ENCODE measurements around the gene PAX5. TPM values are rescaled to one million over a fixed set of nuclear protein-coding genes. Genes with fewer than 3 reads are reported as not detected.
A peak's percentile ranks its signal among the peaks of the same experiment; 100 is the strongest.

Gene PAX5
- total RNA-seq, 2 experiments from 2014 or later = 0.21 to 0.27 TPM

DNA sequence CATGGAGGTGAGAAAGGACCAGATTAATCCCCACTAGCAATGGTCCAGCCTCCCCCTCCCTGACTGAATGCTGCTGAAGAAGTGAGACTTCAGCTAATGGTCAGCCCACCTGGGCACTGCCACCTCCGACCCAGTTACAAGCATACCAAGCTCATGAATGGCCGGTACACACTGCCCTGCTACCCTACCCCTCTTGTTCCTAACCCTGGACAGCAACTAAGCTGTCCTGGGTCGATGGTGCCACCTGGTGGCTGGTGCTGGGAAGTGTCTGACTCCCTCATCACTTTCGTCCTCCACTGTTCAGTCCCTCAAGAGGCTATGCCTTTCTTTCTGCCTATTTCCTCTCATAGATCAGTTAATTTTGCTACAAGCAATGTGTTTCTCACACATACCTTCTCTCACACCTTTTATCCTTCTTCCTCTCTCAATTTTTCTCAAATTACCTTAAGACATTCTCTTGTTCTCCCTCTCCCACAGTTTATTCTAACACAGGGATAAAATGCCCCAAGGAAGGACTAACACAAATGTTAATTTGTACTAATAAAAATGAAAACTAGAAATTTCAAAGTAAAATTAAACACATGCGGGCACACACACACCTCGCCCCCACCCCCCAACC, 42.4 kb downstream of the PAX5 start:
- Mint-ChIP-seq H3K4me1 (ENCODE audit: low read depth) (peaks cover 16% of the 10 kb centered on the region), H3K4me3 (no peak overlapping the region), H3K27me3 (ENCODE audit: low read depth) (peaks cover 54% of the 10 kb centered on the region), H3K36me3 (ENCODE audit: low read depth) (peaks cover 9% of the 10 kb centered on the region), H3K27ac (no peak overlapping the region), H3K9me3 (peaks cover 16% of the 10 kb centered on the region)
- CTCF ChIA-PET = interaction anchor here (0.6 to 7.2 kb wide), 6 partner anchors 107 to 420 kb away, joined by 3 to 112 read pairs (median 4); no protein-coding TSS in a partner anchor
- DNase-seq = peak; percentile 78
- intact Hi-C loops (cut with micrococcal nuclease) = loop anchor here (1.0 kb wide), 1 partner anchor 118 kb away; no protein-coding TSS in a partner anchor

DNA sequence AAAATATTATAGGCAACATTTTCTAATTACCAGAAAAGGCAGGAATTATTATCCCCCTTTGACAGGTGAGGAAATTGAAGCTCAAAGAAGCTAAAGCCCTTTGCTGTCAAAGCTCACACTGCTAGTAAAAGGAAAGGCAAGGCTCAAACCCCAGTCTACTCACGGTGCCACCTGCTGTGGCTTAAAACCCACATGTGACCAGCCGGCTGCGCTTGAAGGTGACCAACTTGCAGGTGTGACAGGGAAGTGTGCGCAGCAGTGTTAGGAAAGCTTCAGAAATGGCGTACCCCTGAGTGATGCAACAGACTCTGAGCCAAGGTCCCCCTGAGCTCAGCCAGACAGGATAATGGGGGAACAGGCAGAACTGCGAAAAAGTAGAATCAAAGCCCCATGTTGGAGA, 45.2 kb downstream of the PAX5 start:
- H3K27me3 Mint-ChIP-seq (ENCODE audit: low read depth) = peaks cover 65% of the 10 kb centered on the region
- no peak for DNase-seq
- CTCF ChIA-PET = interaction anchor here (1.1 to 7.2 kb wide), 3 partner anchors 9 to 116 kb away, joined by 3 to 112 read pairs (median 3); no protein-coding TSS in a partner anchor
- no peak overlapping the region for H3K4me3 Mint-ChIP-seq
- H3K36me3 Mint-ChIP-seq (ENCODE audit: low read depth) = peaks cover 9% of the 10 kb centered on the region
- intact Hi-C loops (cut with micrococcal nuclease) = loop anchor here (10.0 kb wide), 1 partner anchor 64 kb away; no protein-coding TSS in a partner anchor
- peaks cover 16% of the 10 kb centered on the region for H3K9me3 Mint-ChIP-seq
- H3K27ac Mint-ChIP-seq = no peak overlapping the region
- H3K4me1 Mint-ChIP-seq (ENCODE audit: low read depth) = peaks cover 18% of the 10 kb centered on the region

DNA sequence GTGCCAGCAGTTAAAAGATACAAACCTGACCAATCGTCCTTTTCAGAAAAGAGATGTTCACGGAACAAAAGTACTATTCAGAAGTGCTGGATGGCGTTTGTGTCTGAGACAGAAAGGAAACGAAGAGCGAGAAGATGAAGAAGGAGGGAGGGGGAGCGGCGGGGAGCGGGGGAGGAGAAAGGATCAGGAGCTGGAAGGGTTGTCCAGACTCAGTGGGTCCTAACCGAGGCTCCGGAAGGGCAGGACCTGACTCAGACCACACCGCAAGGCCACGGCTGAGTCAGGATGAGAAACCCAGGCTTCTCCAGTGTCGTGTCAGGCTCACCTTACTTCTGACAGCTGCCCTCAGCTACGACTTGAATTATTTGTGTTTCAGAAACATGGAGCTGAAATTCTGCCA, 46.2 kb downstream of the PAX5 start:
- H3K4me3 Mint-ChIP-seq = no peak overlapping the region
- H3K27me3 Mint-ChIP-seq (ENCODE audit: low read depth) = peaks cover 62% of the 10 kb centered on the region
- peak; percentile 15 for DNase-seq
- no peak overlapping the region for H3K27ac Mint-ChIP-seq
- peaks cover 16% of the 10 kb centered on the region for H3K9me3 Mint-ChIP-seq
- H3K36me3 Mint-ChIP-seq (ENCODE audit: low read depth) = peaks cover 9% of the 10 kb centered on the region
- intact Hi-C loops (cut with micrococcal nuclease) = loop anchor here (10.0 kb wide), 1 partner anchor 63 kb away; no protein-coding TSS in a partner anchor
- CTCF ChIA-PET = interaction anchor here (7.2 kb wide), 1 partner anchor 115 kb away, joined by 112 read pairs; no protein-coding TSS in a partner anchor
- peaks cover 18% of the 10 kb centered on the region for H3K4me1 Mint-ChIP-seq (ENCODE audit: low read depth)

- H3K4me3 Mint-ChIP-seq = no peak overlapping the region
Measured at GRCh38 chr9:36987409-36987808, 46.7 kb downstream of the PAX5 start.

GRCh38 chr9:36986468-36987408, 47.3 kb downstream of the PAX5 start:
- Mint-ChIP-seq H3K27me3 (ENCODE audit: low read depth) (peaks cover 65% of the 10 kb centered on the region), H3K36me3 (ENCODE audit: low read depth) (peaks cover 8% of the 10 kb centered on the region), H3K4me1 (ENCODE audit: low read depth) (peaks cover 18% of the 10 kb centered on the region), H3K27ac (no peak overlapping the region), H3K4me3 (peak overlapping the region; percentile 41), H3K9me3 (peaks cover 15% of the 10 kb centered on the region)
- CTCF ChIA-PET = interaction anchor here (0.9 to 7.2 kb wide), 2 partner anchors 114 to 428 kb away, joined by 3 to 112 read pairs; no protein-coding TSS in a partner anchor
- intact Hi-C loops (cut with micrococcal nuclease) = loop anchor here (10.0 kb wide), 1 partner anchor 62 kb away; no protein-coding TSS in a partner anchor
- DNase-seq = no peak

More at GRCh38 chr9:36987409-36987808, 46.7 kb downstream of the PAX5 start:
- intact Hi-C loops (cut with micrococcal nuclease) = loop anchor here (10.0 kb wide), 1 partner anchor 63 kb away; no protein-coding TSS in a partner anchor
- Mint-ChIP-seq H3K9me3 (peaks cover 16% of the 10 kb centered on the region), H3K36me3 (ENCODE audit: low read depth) (peaks cover 9% of the 10 kb centered on the region), H3K27me3 (ENCODE audit: low read depth) (peaks cover 64% of the 10 kb centered on the region), H3K4me1 (ENCODE audit: low read depth) (peaks cover 18% of the 10 kb centered on the region), H3K27ac (no peak overlapping the region)
- CTCF ChIA-PET = interaction anchor here (7.2 kb wide), 1 partner anchor 115 kb away, joined by 112 read pairs; no protein-coding TSS in a partner anchor
- DNase-seq = no peak

DNA sequence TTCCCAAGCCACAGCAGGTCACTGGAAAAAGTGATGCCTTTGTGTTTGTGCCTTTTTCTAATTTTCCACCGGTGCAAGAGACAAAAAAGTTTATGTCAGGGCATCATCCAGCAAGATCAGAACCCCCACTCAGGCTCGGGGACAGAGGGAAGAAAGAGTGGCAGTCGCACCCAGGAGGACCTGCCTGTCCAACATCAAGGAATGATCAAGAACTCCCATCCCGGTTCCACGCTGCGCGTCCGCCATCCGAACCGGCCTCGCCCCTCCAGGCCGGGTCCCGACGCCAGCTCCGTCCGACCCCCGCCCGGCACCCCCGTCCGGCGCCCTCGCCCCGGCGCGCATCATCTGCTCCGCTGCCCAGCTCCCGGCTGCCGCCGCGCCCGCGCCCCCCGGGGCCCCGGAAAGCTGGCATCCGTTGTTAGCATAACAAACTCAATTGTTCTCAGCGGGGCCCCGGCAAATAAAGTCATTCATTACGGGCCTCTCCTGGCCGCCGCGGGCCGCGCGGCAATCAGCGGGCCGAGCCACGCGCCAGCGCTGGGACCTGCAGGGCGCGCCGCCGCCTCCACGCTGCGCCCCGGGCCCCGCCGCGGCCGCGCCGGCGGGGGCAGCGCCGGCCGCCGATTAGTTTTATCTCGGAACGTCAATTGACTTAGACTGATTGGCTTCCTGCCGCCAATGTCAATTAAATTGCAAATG, 48.1 kb downstream of the PAX5 start:
- Mint-ChIP-seq H3K27ac (no peak overlapping the region), H3K36me3 (ENCODE audit: low read depth) (peaks cover 5% of the 10 kb centered on the region), H3K4me3 (peak overlapping the region; percentile 47), H3K27me3 (ENCODE audit: low read depth) (peaks cover 62% of the 10 kb centered on the region), H3K4me1 (ENCODE audit: low read depth) (peaks cover 18% of the 10 kb centered on the region), H3K9me3 (peaks cover 8% of the 10 kb centered on the region)
- DNase-seq = peak; percentile 19
- CTCF ChIA-PET = interaction anchor here (0.9 to 1.2 kb wide), 2 partner anchors 10 to 429 kb away, joined by 3 read pairs; no protein-coding TSS in a partner anchor
- intact Hi-C loops (cut with micrococcal nuclease) = loop anchor here (10.0 kb wide), 1 partner anchor 61 kb away; no protein-coding TSS in a partner anchor

DNA sequence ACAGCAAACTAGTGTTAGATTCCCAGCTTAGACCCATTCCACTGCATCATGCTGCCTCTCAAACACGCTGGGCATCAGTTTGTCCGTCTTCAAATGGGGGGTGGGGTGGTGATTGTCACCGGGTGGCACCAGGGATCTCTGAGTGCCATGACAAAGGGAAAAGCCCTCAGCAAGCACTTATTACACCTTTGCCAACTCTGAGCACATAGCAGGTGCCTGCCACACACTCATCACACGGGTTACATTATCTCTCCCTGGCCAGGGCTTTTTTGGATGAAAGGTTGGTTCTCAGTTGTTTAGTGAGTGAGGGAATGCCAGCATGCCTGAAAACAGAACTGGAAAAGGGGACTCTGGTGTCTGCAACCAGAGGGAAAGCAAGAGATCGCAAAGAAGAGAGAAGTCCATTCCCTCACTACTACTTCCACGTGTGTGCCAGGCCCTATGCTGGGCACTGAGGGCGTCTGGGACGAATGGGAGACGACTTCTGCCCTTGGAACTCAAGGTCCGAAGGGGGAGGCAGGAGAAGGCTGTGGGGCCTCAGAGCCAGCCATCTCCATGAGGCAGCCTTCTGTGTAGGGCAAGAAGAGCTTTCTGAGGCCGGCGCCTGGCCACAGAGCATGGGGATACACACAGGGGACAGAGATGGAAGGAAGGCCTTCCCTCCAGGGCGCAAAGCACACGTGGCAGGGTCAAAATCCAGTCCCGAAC, 48.9 kb downstream of the PAX5 start:
- H3K27ac Mint-ChIP-seq = no peak overlapping the region
- CTCF ChIA-PET = interaction anchor here (0.9 to 1.2 kb wide), 2 partner anchors 11 to 430 kb away, joined by 3 read pairs; no protein-coding TSS in a partner anchor
- peaks cover 62% of the 10 kb centered on the region for H3K27me3 Mint-ChIP-seq (ENCODE audit: low read depth)

DNA sequence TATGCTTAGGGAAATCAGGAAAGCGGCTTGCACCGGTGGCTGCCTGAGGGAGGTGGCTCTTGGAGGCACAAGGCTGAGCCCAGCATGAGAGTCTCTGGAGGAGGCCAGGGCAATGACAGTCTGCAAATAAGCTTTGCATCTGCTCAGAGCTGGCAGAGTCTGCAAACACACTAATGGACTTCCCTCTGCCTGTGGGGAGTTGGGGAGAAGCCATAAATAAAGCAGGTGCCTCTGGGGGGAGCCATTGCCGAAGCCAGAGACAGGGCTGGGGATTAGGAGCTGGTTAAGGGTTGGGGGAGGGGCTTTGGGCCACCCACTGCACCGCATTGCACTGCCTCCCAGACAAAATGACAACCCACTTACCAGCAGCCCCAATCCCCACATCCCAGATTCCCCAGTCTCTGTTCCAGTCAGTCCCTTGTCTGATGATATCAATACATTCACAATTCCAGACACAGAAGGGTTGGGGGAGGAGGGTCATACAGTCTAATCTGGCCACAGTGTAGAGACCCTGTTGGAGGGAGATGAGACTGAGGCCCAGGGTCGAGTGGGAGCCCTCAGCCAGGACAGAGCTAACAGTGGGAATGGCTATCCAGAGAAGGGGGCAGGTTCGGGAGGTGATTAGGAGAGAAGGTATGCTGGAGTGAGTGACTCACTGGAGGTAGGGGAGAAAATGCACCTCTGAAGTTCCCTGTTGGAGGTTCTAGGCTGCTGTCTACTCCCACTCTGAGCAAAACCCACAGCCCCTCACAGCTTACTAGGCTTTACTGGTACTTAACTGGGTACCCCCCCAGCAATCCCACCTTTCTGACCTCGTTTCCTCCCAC, 53.7 kb downstream of the PAX5 start:
- H3K27me3 Mint-ChIP-seq (ENCODE audit: low read depth) = peaks cover 38% of the 10 kb centered on the region
- intact Hi-C loops (cut with micrococcal nuclease) = loop anchor here (10.0 kb wide), 1 partner anchor 56 kb away; no protein-coding TSS in a partner anchor
- H3K27ac Mint-ChIP-seq = no peak overlapping the region
- peak; percentile 26 for DNase-seq
- CTCF ChIA-PET = interaction anchor here (0.6 to 1.8 kb wide), 6 partner anchors 9 to 421 kb away, joined by 3 to 7 read pairs (median 3); no protein-coding TSS in a partner anchor
- H3K9me3 Mint-ChIP-seq = no peaks in the 10 kb centered on the region
- peaks cover under 1% of the 10 kb centered on the region for H3K4me1 Mint-ChIP-seq (ENCODE audit: low read depth)
- no peaks in the 10 kb centered on the region for H3K36me3 Mint-ChIP-seq (ENCODE audit: low read depth)
- no peak overlapping the region for H3K4me3 Mint-ChIP-seq

More for the DNA sequence above, 48.9 kb downstream of the PAX5 start:
- Mint-ChIP-seq H3K4me1 (ENCODE audit: low read depth) (peaks cover 18% of the 10 kb centered on the region), H3K36me3 (ENCODE audit: low read depth) (peaks cover 1% of the 10 kb centered on the region), H3K9me3 (peaks cover 4% of the 10 kb centered on the region), H3K4me3 (peak overlapping the region; percentile 47)
- intact Hi-C loops (cut with micrococcal nuclease) = loop anchor here (10.0 kb wide), 1 partner anchor 60 kb away; no protein-coding TSS in a partner anchor
- no peak for DNase-seq

DNA sequence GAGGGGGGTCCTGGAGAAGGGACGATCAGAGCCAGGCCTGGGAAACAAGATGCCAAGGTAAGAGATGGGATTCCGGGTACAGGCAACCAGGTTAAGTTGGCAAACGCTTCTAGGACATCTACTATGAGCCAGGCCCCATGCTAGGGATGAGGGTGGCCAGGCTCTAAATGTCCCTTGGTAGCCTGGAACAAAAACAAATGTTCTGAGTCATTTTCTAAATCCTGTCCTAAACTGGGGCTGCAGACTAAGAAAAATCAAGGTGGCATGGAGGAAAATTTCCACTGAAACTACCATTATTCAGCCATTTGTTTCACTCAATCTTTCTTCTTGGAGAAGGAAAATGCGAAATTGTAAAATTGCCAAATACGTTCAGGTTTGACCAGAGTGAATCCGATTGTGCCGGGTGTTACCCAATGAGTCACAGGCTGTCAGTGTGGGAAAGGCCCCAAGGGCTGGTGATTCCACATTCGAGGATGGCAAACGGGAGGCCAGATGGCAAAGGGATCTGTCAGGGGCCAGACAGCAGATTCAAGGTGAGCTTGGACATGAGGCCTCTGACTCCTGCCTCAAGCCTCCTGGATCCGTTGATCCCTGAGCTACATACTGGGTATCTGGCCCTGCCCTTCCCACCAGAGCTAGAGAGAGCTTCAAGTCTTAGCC, 57.6 kb downstream of the PAX5 start:
- H3K4me3 Mint-ChIP-seq = no peak overlapping the region
- peaks cover 3% of the 10 kb centered on the region for H3K4me1 Mint-ChIP-seq (ENCODE audit: low read depth)
- intact Hi-C loops (cut with micrococcal nuclease) = no loop called here
- no peaks in the 10 kb centered on the region for H3K36me3 Mint-ChIP-seq (ENCODE audit: low read depth)
- CTCF ChIA-PET = interaction anchor here (3.1 kb wide), 1 partner anchor 104 kb away, joined by 18 read pairs; no protein-coding TSS in a partner anchor
- H3K9me3 Mint-ChIP-seq = no peaks in the 10 kb centered on the region
- H3K27ac Mint-ChIP-seq = no peak overlapping the region
- DNase-seq = no peak
- H3K27me3 Mint-ChIP-seq (ENCODE audit: low read depth) = peaks cover 18% of the 10 kb centered on the region

DNA sequence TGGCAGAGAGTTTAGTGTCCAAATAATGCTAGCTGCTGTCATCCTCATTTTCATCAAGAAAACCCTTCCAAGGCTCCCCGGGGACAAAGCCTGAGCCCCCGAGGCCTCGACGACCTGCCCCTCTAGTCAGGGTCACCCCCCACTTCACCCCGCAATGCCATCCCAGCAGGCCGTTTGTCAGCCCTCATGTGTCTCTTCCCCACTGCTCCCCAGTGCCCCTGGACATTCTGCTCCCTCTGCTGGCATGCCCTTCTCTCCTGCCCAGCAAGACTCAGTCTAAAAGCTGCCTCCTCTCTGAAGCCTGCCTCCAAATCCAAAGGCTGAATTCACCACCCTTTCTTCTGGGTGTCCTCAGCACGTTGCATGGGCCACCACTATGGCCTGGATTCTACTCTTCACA, 59.3 kb downstream of the PAX5 start:
- no peak overlapping the region for H3K27ac Mint-ChIP-seq
- no peaks in the 10 kb centered on the region for H3K36me3 Mint-ChIP-seq (ENCODE audit: low read depth)
- intact Hi-C loops (cut with micrococcal nuclease) = loop anchor here (1.0 kb wide), 1 partner anchor 101 kb away; no protein-coding TSS in a partner anchor
- H3K4me1 Mint-ChIP-seq (ENCODE audit: low read depth) = peaks cover 3% of the 10 kb centered on the region
- H3K4me3 Mint-ChIP-seq = no peak overlapping the region
- no peaks in the 10 kb centered on the region for H3K9me3 Mint-ChIP-seq
- CTCF ChIA-PET = interaction anchor here (0.7 to 3.1 kb wide), 4 partner anchors 15 to 711 kb away, joined by 3 to 18 read pairs (median 5); no protein-coding TSS in a partner anchor
- peaks cover 8% of the 10 kb centered on the region for H3K27me3 Mint-ChIP-seq (ENCODE audit: low read depth)
- DNase-seq = peak; percentile 33

All from activated naive CD4-positive, alpha-beta T cell treated with anti-CD3 and anti-CD28 coated beads for 36 hours (primary cell).